NB4 (cell line): Measurements from ENCODE around the gene RARA.

Experiments
- DNase-seq: peaks from one replicate; pipeline ENCODE4 v3.0.0; 2010; ENCODE audit warnings: low read depth
- H3K4me3 ChIP-seq: one replicate; pipeline ENCODE4 v1.5.1; 2011; ENCODE audit warnings: mild to moderate bottlenecking, low read depth, low read length, moderate library complexity
- CTCF ChIP-seq: IDR thresholded peaks from one replicate; pipeline ENCODE4 v1.5.1; 2012; ENCODE audit warnings: low read depth, low read length
- MYC ChIP-seq: IDR thresholded peaks from 2 replicates; pipeline ENCODE4 v1.6.1; 2011; ENCODE audit warnings: low read depth, low read length
- POLR2A ChIP-seq: IDR thresholded peaks from 2 replicates; pipeline ENCODE4 v1.6.1; 2011; ENCODE audit warnings: mild to moderate bottlenecking; ENCODE audit not compliant: insufficient read length; ENCODE audit errors: extremely low read depth
- TF ChIP-seq, protein P1 (sequence below): IDR thresholded peaks from 2 replicates; pipeline ENCODE4 v1.6.1; 2011; ENCODE audit warnings: low read depth, low read length

Gene RARA

DNA sequence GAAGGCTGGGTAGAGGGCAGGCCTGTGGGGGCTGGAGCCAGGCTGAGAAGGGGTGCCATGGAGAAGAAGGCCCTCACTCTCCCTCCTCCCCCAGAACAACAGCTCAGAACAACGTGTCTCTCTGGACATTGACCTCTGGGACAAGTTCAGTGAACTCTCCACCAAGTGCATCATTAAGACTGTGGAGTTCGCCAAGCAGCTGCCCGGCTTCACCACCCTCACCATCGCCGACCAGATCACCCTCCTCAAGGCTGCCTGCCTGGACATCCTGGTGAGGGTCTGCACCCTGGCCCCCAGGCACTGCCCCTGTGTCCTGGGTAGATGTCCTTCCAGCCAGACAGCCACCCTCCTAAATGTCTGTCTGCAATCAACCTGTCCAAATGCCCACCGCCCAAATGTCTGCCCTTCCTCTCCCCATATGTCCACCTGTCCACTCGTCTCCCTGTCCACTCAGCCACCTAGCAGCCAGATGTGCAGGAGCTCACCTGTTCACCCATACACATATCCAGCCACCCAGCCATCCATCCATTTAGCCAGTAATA is 43.3 kb downstream of the RARA start:
- H3K4me3 ChIP-seq = no peak overlapping the region
- TF ChIP-seq CTCF (no peak), POLR2A (no peak), MYC (no peak)
- TF ChIP-seq, protein P1, sequence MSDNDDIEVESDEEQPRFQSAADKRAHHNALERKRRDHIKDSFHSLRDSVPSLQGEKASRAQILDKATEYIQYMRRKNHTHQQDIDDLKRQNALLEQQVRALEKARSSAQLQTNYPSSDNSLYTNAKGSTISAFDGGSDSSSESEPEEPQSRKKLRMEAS = no peak
- no peak for DNase-seq

DNA sequence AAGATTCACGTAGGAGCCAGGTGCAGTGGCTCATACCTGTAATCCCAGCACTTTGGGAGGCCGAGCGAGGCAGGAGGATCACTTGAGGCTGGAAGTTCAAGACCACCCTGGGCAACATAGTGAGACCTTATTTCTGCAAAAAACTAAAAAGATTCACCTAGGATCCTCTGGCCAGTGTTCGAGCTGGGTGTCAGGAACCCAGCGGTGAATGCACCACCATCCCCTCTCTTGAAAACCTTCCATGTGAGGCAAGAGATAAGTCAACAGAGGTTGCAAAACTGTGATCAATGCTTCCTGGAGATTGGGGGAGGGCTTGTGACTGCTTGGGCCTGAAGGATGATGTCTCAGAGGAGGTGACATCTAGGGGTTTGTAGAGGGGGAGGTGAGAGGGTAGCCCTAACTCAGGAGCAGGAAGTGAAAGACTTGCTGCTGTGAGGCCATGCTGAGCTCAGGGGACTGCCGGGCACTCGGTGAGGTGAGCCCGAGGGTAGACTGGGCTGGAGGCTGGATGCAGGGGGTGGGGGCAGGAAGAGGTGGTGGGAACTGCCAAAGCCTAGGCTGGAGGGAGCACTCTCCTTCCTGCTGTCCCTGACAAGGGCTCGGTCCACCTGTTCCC is 43.9 kb downstream of the RARA start:
- DNase-seq = peak; percentile 89
- TF ChIP-seq CTCF (no peak), POLR2A (no peak), MYC (peak; percentile 20; the same call in 1 of the 2 replicates)
- TF ChIP-seq, protein P1 = 0 out of 2 replicates have a peak, but pooled peaks have one; percentile 42
- H3K4me3 ChIP-seq = no peak overlapping the region

GRCh38 chr17:40354221-40355122 is 45.5 kb downstream of the RARA start:
- no peak for DNase-seq
- H3K4me3 ChIP-seq = no peak overlapping the region
- TF ChIP-seq, protein P1 = no peak
- TF ChIP-seq POLR2A = no peak
- no peak for TF ChIP-seq MYC

GRCh38 chr17:40355123-40355803 is 46.3 kb downstream of the RARA start:
- DNase-seq = peak; percentile 67
- H3K4me3 ChIP-seq = no peak overlapping the region
- TF ChIP-seq POLR2A (no peak), CTCF (peak; percentile 86)

- TF ChIP-seq CTCF = no peak
- no peak for TF ChIP-seq POLR2A
- TF ChIP-seq, protein P1 = no peak
- no peak for TF ChIP-seq MYC
- DNase-seq = no peak
- no peak overlapping the region for H3K4me3 ChIP-seq
Observed at GRCh38 chr17:40355804-40356758, 47.1 kb downstream of the RARA start.
